Measurements from ENCODE around the gene RFX1. TPM values are rescaled to one million over a fixed set of nuclear protein-coding genes. Genes with fewer than 3 reads are reported as not detected.

RFX1 gene
- total RNA-seq, 4 donors from 2014 or later: 2.0 to 5.9 (median 3.9) TPM

- Histone ChIP-seq H3K27ac (no peak overlapping the region), H3K4me3 (no peak overlapping the region), H3K9me3 (no peaks in the 10 kb centered on the region), H3K36me3 (no peaks in the 10 kb centered on the region), H3K4me1 (peaks cover 0 to 15% (median 8%) of the 10 kb centered on the region in 3 donors), H3K27me3 (peaks cover 35% of the 10 kb centered on the region)
- no peak for ATAC-seq
- TF ChIP-seq POLR2A (IDR thresholded peaks at IDR 0.05): no peak
- no peak for TF ChIP-seq CTCF (IDR thresholded peaks at IDR 0.05)
- 100% methylated on average over 2 of the region's 2 CpGs; no CpG with 5 or more reads in 1 of the 2 donors for WGBS, 2 donors (ENCODE audit: low coverage in 1 of 2)
Measured at GRCh38 chr19:14033946-14034345, 27.8 kb upstream of the RFX1 start.

GRCh38 chr19:14031719-14032480, 25.8 kb upstream of the RFX1 start, which contains the start of gene IL27RA:
TSS of gene IL27RA (plus strand) at chr19:14031762. CDS start at chr19:14031873, 111 bp downstream.
- Histone ChIP-seq H3K27me3 (peaks cover 41% of the 10 kb centered on the region), H3K27ac (peak within 1 kb of the TSS in 3 of 4 donors; percentile 62 to 73 (median 72)), H3K9me3 (no peaks in the 10 kb centered on the region), H3K4me3 (peak within 1 kb of the TSS; percentile 36 to 64), H3K36me3 (no peaks in the 10 kb centered on the region), H3K4me1 (peaks cover 0 to 15% (median 8%) of the 10 kb centered on the region in 3 donors)
- whole genome bisulfite sequencing, 2 donors (ENCODE audit: low coverage in 1 of 2): no CpG with 5 or more reads among the region's 63 CpGs
- peak; percentile 62 for ATAC-seq
- TF ChIP-seq CTCF (IDR thresholded peaks at IDR 0.05): peak in 3 of 4 experiments; percentile 30 to 53 (median 45)
- peak in 1 of 2 donors; percentile 22 for TF ChIP-seq POLR2A (IDR thresholded peaks at IDR 0.05)
- TF ChIP-seq EP300 (IDR thresholded peaks at IDR 0.05): no peak

GRCh38 chr19:14030997-14031718, 25.0 kb upstream of the RFX1 start:
- 36 to 37% methylated on average over 3 to 8 of the region's 20 CpGs for WGBS, 2 donors (ENCODE audit: low coverage in 1 of 2)
- Histone ChIP-seq H3K4me3 (peak overlapping the region; percentile 36 to 64), H3K4me1 (peaks cover 0 to 15% (median 8%) of the 10 kb centered on the region in 3 donors), H3K27ac (peak overlapping the region in 3 of 4 donors; percentile 62 to 73 (median 72)), H3K9me3 (no peaks in the 10 kb centered on the region), H3K36me3 (no peaks in the 10 kb centered on the region), H3K27me3 (peaks cover 41% of the 10 kb centered on the region)
- peak; percentile 17 for ATAC-seq
- TF ChIP-seq POLR2AphosphoS5 (IDR thresholded peaks at IDR 0.05): no peak
- no peak for TF ChIP-seq EP300 (IDR thresholded peaks at IDR 0.05)
- no peak for TF ChIP-seq POLR2A (IDR thresholded peaks at IDR 0.05)
- no peak for TF ChIP-seq CTCF (IDR thresholded peaks at IDR 0.05)

- 63 to 67% methylated on average over 1 to 2 of the region's 4 CpGs for WGBS, 2 donors (ENCODE audit: low coverage in 1 of 2)
- peaks cover 41% of the 10 kb centered on the region for H3K27me3 ChIP-seq
- TF ChIP-seq POLR2A (IDR thresholded peaks at IDR 0.05) (no peak), POLR2AphosphoS5 (IDR thresholded peaks at IDR 0.05) (no peak), EP300 (IDR thresholded peaks at IDR 0.05) (no peak), CTCF (IDR thresholded peaks at IDR 0.05) (no peak)
- no peak overlapping the region for H3K4me3 ChIP-seq
- H3K9me3 ChIP-seq: no peaks in the 10 kb centered on the region
- H3K4me1 ChIP-seq: peaks cover 0 to 15% (median 8%) of the 10 kb centered on the region in 3 donors
- H3K36me3 ChIP-seq: no peaks in the 10 kb centered on the region
- H3K27ac ChIP-seq: no peak overlapping the region
- ATAC-seq: no peak
Measured at GRCh38 chr19:14028901-14029300, 22.8 kb upstream of the RFX1 start.
